Erythroblast (primary cell): ENCODE data around the gene TMOD3.
A peak's percentile ranks its signal among the peaks of the same experiment; 100 is the strongest.

ENCODE experiments used
- DNase-seq, 2 experiments: peaks; one replicate each; lab custom pipeline; 2025; lab: John Stamatoyannopoulos, UW
- GATA1 ChIP-seq: IDR thresholded peaks from 2 replicates; pipeline ENCODE4 v1.6.1; 2011; ENCODE audit warnings: low read depth, mild to moderate bottlenecking, control low read depth, low read length, moderate library complexity
- POLR2A ChIP-seq: IDR thresholded peaks from 2 replicates; pipeline ENCODE4 v1.6.1; 2011; ENCODE audit warnings: mild to moderate bottlenecking, low read length

Gene TMOD3

GRCh38 chr15:51863131-51863530 is 33.7 kb downstream of the TMOD3 start:
- TF ChIP-seq POLR2A = no peak
- TF ChIP-seq GATA1 = no peak
- no peak for DNase-seq

- no peak for DNase-seq
- TF ChIP-seq GATA1 (no peak), POLR2A (no peak)
Observed at GRCh38 chr15:51864408-51865056, 35.1 kb downstream of the TMOD3 start.

GRCh38 chr15:51865317-51865716 is 35.9 kb downstream of the TMOD3 start:
- TF ChIP-seq GATA1 (no peak), POLR2A (no peak)
- DNase-seq = no peak

- DNase-seq = no peak
- no peak for TF ChIP-seq POLR2A
- no peak for TF ChIP-seq GATA1
Observed at GRCh38 chr15:51866161-51866560, 36.7 kb downstream of the TMOD3 start.

- no peak for DNase-seq
- TF ChIP-seq GATA1 (no peak), POLR2A (no peak)
Observed at GRCh38 chr15:51866751-51867150, 37.3 kb downstream of the TMOD3 start.

- DNase-seq = peak; percentile 73 to 82
- no peak for TF ChIP-seq POLR2A
- TF ChIP-seq GATA1 = no peak
Observed at GRCh38 chr15:51869060-51869421, 39.6 kb downstream of the TMOD3 start.

- no peak for TF ChIP-seq GATA1
- no peak for TF ChIP-seq POLR2A
- no peak for DNase-seq
Observed at GRCh38 chr15:51870774-51871173, 41.3 kb downstream of the TMOD3 start.

GRCh38 chr15:51874751-51875644 is 45.5 kb downstream of the TMOD3 start:
- peak; percentile 77 to 84 for DNase-seq
- TF ChIP-seq POLR2A (no peak), GATA1 (no peak)

- no peak for DNase-seq
- no peak for TF ChIP-seq POLR2A
Observed at GRCh38 chr15:51876169-51876568, 46.7 kb downstream of the TMOD3 start.

- peak; percentile 83 to 90 for DNase-seq
- peak; percentile 37 for TF ChIP-seq POLR2A
- TF ChIP-seq GATA1 = peak; percentile 42
Observed at GRCh38 chr15:51878446-51879386, 49.3 kb downstream of the TMOD3 start.

- TF ChIP-seq GATA1 = no peak
- TF ChIP-seq POLR2A = no peak
- peak; percentile 21 to 58 for DNase-seq
Observed at GRCh38 chr15:51879555-51879954, 50.1 kb downstream of the TMOD3 start.

GRCh38 chr15:51883271-51883837 is 53.9 kb downstream of the TMOD3 start:
- no peak for TF ChIP-seq GATA1
- TF ChIP-seq POLR2A = no peak
- DNase-seq = no peak

GRCh38 chr15:51884041-51884440 is 54.6 kb downstream of the TMOD3 start:
- no peak for TF ChIP-seq GATA1

More at GRCh38 chr15:51884041-51884440, 54.6 kb downstream of the TMOD3 start:
- DNase-seq = no peak
